ENCODE measurements around the gene TBC1D20. TPM values are rescaled to one million over a fixed set of nuclear protein-coding genes. Genes with fewer than 3 reads are reported as not detected.
A peak's percentile ranks its signal among the peaks of the same experiment; 100 is the strongest.

TBC1D20 gene
- total RNA-seq, 2 experiments from 2014 or later, result 15.7 to 16.1 TPM

DNA sequence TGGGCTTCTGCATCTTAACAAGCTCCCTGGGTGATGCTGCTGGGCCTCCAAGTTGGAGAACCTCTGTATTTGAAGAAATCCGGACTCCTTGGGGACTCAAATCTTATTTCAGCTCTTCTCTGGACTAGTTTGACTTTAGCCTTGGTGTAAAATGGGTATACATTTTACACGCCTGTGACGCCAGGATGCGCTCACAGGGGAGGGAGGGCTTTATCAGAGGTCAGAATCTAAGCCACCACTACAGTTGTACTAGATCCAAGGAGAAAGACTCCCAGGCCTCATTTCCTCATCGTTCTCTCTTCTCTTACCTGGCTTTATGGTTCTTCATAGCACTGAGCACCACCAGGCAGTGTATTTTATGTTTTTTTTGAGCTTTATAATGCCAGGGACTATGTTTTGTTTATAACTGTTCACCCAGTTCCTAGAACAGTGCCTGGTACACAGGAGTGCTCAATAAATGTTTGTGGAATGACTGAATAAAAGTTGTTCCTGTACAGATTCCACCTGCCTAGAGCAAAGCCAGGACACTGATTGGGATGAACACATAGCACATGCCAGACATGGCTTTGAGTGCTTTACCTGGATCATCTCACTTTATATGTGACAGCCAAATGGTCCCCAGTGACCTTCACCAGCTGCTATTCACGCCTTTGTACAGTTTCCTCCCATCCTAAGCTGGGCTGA lies 59.3 kb downstream of the TBC1D20 start:
- Histone ChIP-seq H3K36me3 (ENCODE audit: insufficient read depth, low read length) (no peaks in the 10 kb centered on the region), H3K27me3 (ENCODE audit: control insufficient read depth in 1 of 2, insufficient read depth in 2 of 2, low read length in 2 of 2) (no peaks in the 10 kb centered on the region), H3K4me1 (ENCODE audit: insufficient read depth, low read length) (peaks cover 23% of the 10 kb centered on the region), H3K4me3 (ENCODE audit: low read length) (no peak overlapping the region), H3K9me3 (ENCODE audit: control insufficient read depth in 1 of 2, insufficient read depth in 1 of 2, low read length in 2 of 2) (no peaks in the 10 kb centered on the region), H3K27ac (ENCODE audit: low read depth in 1 of 2, low read length in 2 of 2) (no peak overlapping the region)
- intact Hi-C loops (cut with DNase I, micrococcal nuclease), result no loop called here
- Mint-ChIP-seq H3K9me3 (no peaks in the 10 kb centered on the region), H3K27ac (no peak overlapping the region), H3K27me3 (no peaks in the 10 kb centered on the region), H3K36me3 (ENCODE audit: low read depth) (peaks cover 12% of the 10 kb centered on the region), H3K4me3 (no peak overlapping the region), H3K4me1 (ENCODE audit: low read depth) (peaks cover 28% of the 10 kb centered on the region)
- ATAC-seq (ENCODE audit: poor library complexity) (no peak), DNase-seq (no peak)
- ChIA-PET POLR2A (no interaction called here), CTCF (no interaction called here)
- TF ChIP-seq, protein P1, sequence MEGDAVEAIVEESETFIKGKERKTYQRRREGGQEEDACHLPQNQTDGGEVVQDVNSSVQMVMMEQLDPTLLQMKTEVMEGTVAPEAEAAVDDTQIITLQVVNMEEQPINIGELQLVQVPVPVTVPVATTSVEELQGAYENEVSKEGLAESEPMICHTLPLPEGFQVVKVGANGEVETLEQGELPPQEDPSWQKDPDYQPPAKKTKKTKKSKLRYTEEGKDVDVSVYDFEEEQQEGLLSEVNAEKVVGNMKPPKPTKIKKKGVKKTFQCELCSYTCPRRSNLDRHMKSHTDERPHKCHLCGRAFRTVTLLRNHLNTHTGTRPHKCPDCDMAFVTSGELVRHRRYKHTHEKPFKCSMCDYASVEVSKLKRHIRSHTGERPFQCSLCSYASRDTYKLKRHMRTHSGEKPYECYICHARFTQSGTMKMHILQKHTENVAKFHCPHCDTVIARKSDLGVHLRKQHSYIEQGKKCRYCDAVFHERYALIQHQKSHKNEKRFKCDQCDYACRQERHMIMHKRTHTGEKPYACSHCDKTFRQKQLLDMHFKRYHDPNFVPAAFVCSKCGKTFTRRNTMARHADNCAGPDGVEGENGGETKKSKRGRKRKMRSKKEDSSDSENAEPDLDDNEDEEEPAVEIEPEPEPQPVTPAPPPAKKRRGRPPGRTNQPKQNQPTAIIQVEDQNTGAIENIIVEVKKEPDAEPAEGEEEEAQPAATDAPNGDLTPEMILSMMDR (IDR thresholded peaks at IDR 0.05), result no peak

DNA sequence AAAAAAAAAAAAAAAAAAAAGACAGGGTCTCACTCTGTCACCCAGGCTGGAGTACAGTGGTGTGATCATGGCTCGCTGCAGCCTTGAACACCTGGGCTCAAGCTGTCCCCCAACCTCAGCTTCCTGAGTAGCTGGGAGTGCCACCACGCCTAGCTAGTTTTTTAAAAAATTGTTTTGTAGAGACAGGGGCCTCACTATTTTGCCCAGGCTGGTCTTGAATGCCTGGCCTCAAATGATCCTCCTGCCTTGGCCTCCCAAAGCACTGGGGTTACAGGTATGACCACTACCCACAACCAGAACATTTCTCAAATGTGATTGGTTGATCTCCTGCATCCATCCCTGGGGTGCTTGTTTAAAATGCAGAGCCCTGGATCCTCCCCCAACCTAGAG lies 59.8 kb downstream of the TBC1D20 start:
- Histone ChIP-seq H3K36me3 (ENCODE audit: insufficient read depth, low read length) (peaks cover 1% of the 10 kb centered on the region), H3K27me3 (ENCODE audit: control insufficient read depth in 1 of 2, insufficient read depth in 2 of 2, low read length in 2 of 2) (no peaks in the 10 kb centered on the region), H3K27ac (ENCODE audit: low read depth in 1 of 2, low read length in 2 of 2) (no peak overlapping the region), H3K9me3 (ENCODE audit: control insufficient read depth in 1 of 2, insufficient read depth in 1 of 2, low read length in 2 of 2) (no peaks in the 10 kb centered on the region), H3K4me3 (ENCODE audit: low read length) (no peak overlapping the region), H3K4me1 (ENCODE audit: insufficient read depth, low read length) (peaks cover 21% of the 10 kb centered on the region)
- TF ChIP-seq, protein P1 (IDR thresholded peaks at IDR 0.05), result no peak
- peak in 1 of 14 experiments; percentile 9 for DNase-seq
- Mint-ChIP-seq H3K27me3 (no peaks in the 10 kb centered on the region), H3K36me3 (ENCODE audit: low read depth) (peaks cover 17% of the 10 kb centered on the region), H3K4me3 (no peak overlapping the region), H3K9me3 (no peaks in the 10 kb centered on the region), H3K4me1 (ENCODE audit: low read depth) (peaks cover 27% of the 10 kb centered on the region), H3K27ac (no peak overlapping the region)
- ATAC-seq (ENCODE audit: poor library complexity), result no peak
- ChIA-PET POLR2A (no interaction called here), CTCF (no interaction called here)
- intact Hi-C loops (cut with DNase I, micrococcal nuclease), result no loop called here

DNA sequence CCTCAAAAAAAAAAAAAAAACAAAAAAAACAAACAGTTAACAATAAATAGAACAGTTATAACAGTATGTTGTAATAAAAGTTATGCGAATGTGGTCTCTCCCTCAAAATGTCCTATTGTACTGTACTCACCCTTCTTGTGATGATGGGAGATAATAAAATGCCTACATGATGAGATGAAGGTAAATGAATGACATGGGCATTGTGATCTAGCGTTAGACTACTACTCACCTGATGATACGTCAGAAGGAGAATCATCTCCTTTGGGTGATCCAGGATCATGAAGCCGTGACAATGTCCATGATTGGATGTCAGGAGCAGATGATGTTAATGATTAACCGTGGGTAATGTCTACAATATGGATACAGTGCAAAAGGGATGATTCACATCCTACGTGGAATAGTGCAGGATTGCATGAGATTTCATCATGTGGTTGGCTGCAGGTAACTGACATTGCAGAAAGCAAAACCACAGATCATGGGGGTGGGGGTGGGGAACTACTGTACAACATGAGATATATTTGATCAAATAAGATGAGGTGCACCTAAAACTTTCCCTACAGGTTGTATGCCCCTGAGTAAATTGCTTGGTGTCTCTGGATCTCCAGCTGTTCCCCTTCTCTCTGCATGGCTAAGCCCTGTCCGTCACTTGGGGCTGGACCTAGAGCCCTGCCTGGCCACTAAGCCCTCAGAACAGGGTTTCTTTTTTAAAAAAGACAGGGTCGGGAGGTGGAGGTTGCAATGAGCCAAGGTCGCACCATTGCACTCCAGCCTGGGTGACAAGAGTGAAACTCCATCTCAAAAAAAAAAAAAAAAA lies 60.4 kb downstream of the TBC1D20 start:
- Histone ChIP-seq H3K4me1 (ENCODE audit: insufficient read depth, low read length) (peaks cover 15% of the 10 kb centered on the region), H3K4me3 (ENCODE audit: low read length) (no peak overlapping the region), H3K9me3 (ENCODE audit: control insufficient read depth in 1 of 2, insufficient read depth in 1 of 2, low read length in 2 of 2) (no peaks in the 10 kb centered on the region), H3K27me3 (ENCODE audit: control insufficient read depth in 1 of 2, insufficient read depth in 2 of 2, low read length in 2 of 2) (no peaks in the 10 kb centered on the region), H3K36me3 (ENCODE audit: insufficient read depth, low read length) (peaks cover 7% of the 10 kb centered on the region), H3K27ac (ENCODE audit: low read depth in 1 of 2, low read length in 2 of 2) (no peak overlapping the region)
- intact Hi-C loops (cut with DNase I, micrococcal nuclease), result no loop called here
- Mint-ChIP-seq H3K27ac (no peak overlapping the region), H3K9me3 (no peaks in the 10 kb centered on the region), H3K4me1 (ENCODE audit: low read depth) (peaks cover 21% of the 10 kb centered on the region), H3K4me3 (no peak overlapping the region), H3K36me3 (ENCODE audit: low read depth) (peaks cover 17% of the 10 kb centered on the region), H3K27me3 (no peaks in the 10 kb centered on the region)
- ChIA-PET POLR2A (no interaction called here), CTCF (interaction anchor here (0.6 kb wide), 1 partner anchor 11 kb away, joined by 3 read pairs; no protein-coding TSS in a partner anchor)
- no peak for DNase-seq
- ATAC-seq (ENCODE audit: poor library complexity), result no peak
- TF ChIP-seq, protein P1 (IDR thresholded peaks at IDR 0.05), result no peak

Measured in CD4-positive, alpha-beta T cell (primary cell).